T-helper 2 cell (primary cell): ENCODE measurements around the gene MAP7D1.
A peak's percentile ranks its signal among the peaks of the same experiment; 100 is the strongest.
"Not testable (repeated sequence)": the region's sequence is repeated elsewhere in the genome, so short reads cannot be mapped to it uniquely, and the experiment has no call there.

Source experiments
- DNase-seq, 5 experiments: peaks; one replicate each; pipeline versions ENCODE4 v3.0.0 to v3.0.0-alpha.2; 2012 to 2022

MAP7D1 gene

GRCh38 chr1:36204347-36204909 is 48.5 kb downstream of the MAP7D1 start:
- DNase-seq = no peak

- no peak for DNase-seq
Measured at GRCh38 chr1:36206323-36206858, 50.4 kb downstream of the MAP7D1 start.

GRCh38 chr1:36207339-36207738 is 51.4 kb downstream of the MAP7D1 start:
- DNase-seq = no peak

GRCh38 chr1:36208978-36209703 is 53.2 kb downstream of the MAP7D1 start:
- no peak for DNase-seq

GRCh38 chr1:36211307-36211706 is 55.3 kb downstream of the MAP7D1 start:
- DNase-seq = no peak

- no peak for DNase-seq
Measured at GRCh38 chr1:36211841-36212240, 55.9 kb downstream of the MAP7D1 start.

- no peak for DNase-seq
Measured at GRCh38 chr1:36212782-36213181, 56.8 kb downstream of the MAP7D1 start.

- DNase-seq = no peak
Measured at GRCh38 chr1:36217670-36218069, 61.7 kb downstream of the MAP7D1 start.

- not testable (repeated sequence) for DNase-seq
Measured at GRCh38 chr1:36221901-36222300, 65.9 kb downstream of the MAP7D1 start.

GRCh38 chr1:36222481-36223380 is 66.8 kb downstream of the MAP7D1 start:
- DNase-seq = no peak

GRCh38 chr1:36223381-36223995 is 67.5 kb downstream of the MAP7D1 start:
- DNase-seq = peak in 2 of 5 experiments; percentile 4 to 90

GRCh38 chr1:36223996-36224536 is 68.1 kb downstream of the MAP7D1 start, which contains the start of gene THRAP3:
Gene THRAP3 (plus strand): TSS chr1:36224443. CDS start chr1:36282564, 58,121 bp downstream.
- peak; percentile 98 to 100 (median 100) for DNase-seq

- peak in 2 of 5 experiments; percentile 57 to 75 for DNase-seq
Measured at GRCh38 chr1:36224537-36225282, 68.8 kb downstream of the MAP7D1 start.

- DNase-seq = no peak
Measured at GRCh38 chr1:36225283-36225899, 69.4 kb downstream of the MAP7D1 start.

- DNase-seq = not testable (repeated sequence)
Measured at GRCh38 chr1:36230279-36230678, 74.3 kb downstream of the MAP7D1 start.
